HG02852 (cell line): ENCODE results near the gene RABGAP1L.
A peak's percentile ranks its signal among the peaks of the same experiment; 100 is the strongest.
"Not testable (repeated sequence)": the region's sequence is repeated elsewhere in the genome, so short reads cannot be mapped to it uniquely, and the experiment has no call there.

ENCODE experiments used
- ATAC-seq: cut with Tn5 transposase; IDR thresholded peaks from one replicate; pipeline ENCODE4 v1.9.1; 2021; ENCODE audit warnings: mild to moderate bottlenecking, moderate library complexity; ENCODE audit not compliant: unreplicated experiment

RABGAP1L gene

DNA sequence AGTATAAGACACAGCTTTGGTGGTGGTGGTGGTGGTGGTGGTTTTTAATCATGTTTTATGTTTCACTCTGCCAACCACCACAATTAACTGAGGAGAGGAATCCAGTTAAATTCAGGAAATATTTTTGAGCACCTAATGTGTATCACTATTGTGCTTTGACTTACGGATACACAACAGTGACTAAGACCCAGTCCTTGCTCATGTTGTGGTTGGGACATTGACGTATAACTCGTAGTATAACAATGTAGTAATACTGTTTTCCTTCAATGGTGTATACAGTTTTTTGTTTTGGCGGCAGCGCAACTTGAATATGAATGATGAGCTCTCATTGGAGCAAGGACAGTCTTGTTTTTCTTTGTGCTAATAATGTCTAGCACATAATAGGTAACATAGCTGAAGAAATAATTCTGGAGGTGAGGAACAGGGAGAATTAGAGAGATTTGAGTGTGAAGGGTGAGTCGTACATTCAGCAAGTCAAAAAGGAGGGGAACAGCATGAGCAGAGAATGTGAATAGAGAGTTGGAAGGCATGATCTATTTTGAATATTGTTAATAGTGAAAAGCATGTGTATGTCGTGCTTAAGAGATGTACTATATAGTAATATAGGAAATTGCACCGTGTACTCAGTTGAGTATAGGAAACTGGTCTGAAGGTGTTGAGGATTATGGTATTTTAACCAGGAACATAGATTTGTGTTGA lies 845.9 kb downstream of the RABGAP1L start:
- ATAC-seq = no peak

DNA sequence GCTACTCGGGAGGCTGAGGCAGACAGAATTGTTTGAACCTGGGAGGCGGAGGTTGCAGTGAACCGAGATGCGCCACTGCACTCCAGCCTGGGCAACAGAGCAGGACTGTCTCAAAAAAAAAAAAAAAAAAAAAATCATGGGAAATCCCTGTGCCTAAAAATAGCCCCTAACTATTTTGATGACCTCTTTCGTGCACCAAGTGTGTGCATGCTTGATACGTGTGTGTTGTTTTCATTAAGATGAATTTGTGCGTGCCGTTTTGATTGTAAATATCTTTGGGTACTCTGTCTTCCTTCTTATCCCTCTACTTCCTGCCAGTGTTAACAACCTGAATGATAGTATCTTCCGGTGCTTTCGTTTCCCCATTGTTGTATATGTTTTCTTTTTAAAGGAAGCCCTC lies 850.2 kb downstream of the RABGAP1L start:
- no peak for ATAC-seq

- no peak for ATAC-seq
Observed at GRCh38 chr1:175013445-175013844, 854.1 kb downstream of the RABGAP1L start.

DNA sequence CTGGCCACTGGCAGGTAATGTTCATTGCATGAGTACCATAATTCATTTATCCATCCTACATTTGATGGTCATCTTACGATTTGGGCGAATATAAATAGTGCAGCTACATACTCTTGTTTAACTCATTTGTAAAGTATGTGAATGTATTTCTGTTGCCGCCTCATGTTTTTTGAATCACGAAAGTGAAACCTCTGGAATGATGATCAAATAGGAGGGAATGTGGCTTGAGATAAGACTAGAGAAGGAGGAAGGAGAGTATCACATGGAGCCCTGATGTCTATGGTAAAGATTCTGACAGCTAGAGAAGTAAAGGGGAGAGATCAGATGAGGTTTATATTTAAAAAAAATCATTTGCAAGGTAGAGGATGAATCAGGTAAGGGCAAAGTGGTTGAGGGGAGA lies 855.9 kb downstream of the RABGAP1L start:
- ATAC-seq = no peak

DNA sequence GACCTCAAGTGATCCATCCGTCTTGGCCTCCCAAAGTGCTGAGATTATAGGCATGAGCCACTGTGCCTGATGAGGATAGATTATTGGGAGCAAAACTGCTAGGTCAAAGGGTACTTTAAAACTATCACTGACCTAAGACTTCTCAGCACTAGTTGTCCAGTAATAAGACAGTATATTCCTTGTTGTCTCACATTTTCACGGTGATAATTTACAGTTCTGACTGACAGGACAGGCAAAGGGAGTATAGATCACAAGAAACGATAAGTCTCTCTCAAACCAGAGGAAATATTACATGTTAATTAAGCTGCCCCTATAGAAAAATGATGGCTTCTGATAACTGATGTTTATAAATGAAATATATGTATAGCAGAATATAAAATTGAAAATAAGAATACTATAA lies 860.2 kb downstream of the RABGAP1L start:
- no peak for ATAC-seq

DNA sequence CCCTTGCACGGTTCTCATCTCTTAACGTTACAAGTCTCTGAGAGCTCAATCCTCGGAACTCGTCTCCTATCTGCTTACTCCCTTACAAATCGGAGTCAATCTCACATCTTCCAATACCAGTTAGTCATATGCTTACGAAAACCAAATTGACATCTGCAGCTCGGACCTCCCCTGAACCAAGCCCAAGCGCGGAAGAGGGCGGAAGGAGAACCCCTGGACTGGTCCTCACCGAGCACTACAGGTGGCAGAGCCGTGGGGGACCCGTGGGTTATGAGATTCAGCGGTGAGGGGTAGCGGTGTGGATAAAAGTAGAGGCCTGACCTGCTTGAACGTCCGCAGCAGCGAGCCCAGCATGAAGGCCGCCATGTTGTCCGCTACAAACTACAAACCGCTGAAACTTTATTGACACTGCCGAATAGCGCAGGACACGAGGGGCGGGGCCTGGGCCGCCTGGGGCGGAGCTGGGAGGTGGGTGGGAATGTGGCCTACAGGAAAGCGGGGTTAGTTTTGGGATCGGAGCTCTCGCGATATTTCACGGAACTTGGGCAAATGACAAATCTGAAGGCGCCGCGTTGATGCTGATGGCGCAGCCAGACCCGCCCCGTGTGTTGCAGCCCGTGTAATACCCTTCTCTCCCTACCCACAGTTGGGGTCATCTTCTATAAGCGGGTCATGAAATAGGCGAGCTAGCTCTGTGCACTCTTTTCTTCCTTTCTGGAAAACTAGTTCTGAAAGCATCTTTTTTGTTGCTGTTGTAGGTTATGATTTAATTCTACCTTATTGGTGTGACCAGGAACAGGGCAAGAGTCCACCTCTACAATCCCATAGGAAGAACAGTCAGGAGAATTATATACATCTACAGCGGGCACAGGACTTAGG lies 864.0 kb downstream of the RABGAP1L start, which contains the start of gene MRPS14:
MRPS14 (minus strand) TSS at position 383 of the 879 bp plus-strand sequence; CDS start at position 366, 17 bp downstream.
- peak; percentile 88 for ATAC-seq

DNA sequence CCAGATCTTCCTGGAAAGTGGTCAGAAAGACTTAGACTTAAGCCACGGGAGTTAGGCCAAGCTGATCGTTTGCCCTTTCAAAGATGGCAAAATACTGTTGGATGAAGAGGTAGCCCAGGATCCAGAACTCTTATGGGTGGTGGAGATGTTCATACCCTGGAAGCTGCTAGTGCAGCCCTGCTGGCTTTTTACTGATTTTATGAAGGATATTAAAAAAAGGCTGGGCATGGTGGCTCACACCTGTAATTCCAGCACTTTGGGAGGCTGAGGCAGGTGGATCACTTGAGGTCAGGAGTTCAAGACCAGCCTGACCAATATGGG lies 864.6 kb downstream of the RABGAP1L start:
- ATAC-seq = not testable (repeated sequence)

DNA sequence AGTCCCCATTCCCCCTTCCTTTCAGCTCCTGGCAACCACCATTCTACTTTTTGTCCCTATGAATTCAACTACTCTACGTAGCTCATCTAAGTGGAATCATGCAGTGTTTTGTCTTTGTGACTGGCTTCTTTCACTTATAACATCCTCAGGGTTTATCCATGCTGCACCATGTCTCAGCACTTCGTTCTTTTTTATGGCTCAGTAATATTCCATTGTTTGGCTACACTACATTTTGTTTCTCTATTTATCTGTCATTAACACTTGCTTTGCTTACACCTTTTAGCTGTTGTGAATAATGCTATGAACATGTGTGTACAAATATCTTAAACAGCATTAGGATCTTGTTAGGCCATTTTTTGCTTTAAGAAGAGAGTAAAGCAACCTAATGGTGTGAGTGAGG lies 865.5 kb downstream of the RABGAP1L start:
- ATAC-seq = no peak

- ATAC-seq = no peak
Observed at GRCh38 chr1:175033953-175034352, 874.6 kb downstream of the RABGAP1L start.

GRCh38 chr1:175034775-175035174 lies 875.5 kb downstream of the RABGAP1L start:
- ATAC-seq = no peak

- no peak for ATAC-seq
Observed at GRCh38 chr1:175035865-175036264, 876.5 kb downstream of the RABGAP1L start.

GRCh38 chr1:175036476-175036875 lies 877.2 kb downstream of the RABGAP1L start:
- no peak for ATAC-seq

- no peak for ATAC-seq
Observed at GRCh38 chr1:175037416-175037815, 878.1 kb downstream of the RABGAP1L start.

DNA sequence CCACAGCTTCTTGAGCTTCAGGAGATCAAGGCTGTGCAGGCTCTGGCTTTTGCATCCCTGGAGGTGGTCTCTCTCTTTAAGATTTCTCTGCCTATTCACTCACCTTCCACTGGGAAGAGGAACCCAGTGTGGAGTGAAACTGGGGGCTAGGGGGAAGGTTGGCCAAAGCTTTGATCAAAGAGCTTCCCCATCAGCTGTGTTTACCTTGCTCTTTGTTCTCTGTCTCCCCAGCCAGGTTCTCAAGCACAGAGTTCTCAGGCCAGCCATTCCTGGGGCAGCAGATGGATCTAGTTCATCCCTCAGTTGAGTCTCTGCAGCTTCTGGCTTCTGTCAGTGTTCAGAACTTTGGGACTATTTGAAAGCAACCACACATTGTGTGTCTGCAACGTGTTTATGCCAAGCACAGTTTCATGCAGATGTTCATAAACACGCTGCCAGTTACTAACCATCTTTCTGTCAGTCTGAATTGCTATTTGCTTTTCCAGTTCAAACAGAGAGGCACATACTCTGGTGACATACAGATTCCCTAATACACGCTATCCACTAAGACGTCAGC lies 881.1 kb downstream of the RABGAP1L start:
- no peak for ATAC-seq

DNA sequence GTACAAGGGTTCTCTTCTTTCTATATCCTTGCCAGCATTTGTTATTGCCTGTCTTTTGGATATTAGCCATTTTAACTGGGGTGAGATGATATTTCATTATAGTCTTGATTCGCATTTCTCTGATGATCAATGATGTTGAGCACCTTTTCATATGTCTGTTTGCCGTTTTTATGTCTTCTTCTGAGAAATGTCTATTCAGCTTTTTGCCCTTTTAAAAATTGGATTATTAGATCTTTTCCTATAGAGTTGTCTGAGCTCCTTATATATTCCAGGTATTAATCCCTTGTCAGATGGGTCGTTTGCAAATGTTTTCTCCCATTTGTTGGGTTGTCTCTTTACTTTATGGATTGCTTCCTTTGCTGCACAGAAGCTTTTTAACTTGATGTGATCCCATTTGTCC lies 883.3 kb downstream of the RABGAP1L start:
- ATAC-seq = no peak

DNA sequence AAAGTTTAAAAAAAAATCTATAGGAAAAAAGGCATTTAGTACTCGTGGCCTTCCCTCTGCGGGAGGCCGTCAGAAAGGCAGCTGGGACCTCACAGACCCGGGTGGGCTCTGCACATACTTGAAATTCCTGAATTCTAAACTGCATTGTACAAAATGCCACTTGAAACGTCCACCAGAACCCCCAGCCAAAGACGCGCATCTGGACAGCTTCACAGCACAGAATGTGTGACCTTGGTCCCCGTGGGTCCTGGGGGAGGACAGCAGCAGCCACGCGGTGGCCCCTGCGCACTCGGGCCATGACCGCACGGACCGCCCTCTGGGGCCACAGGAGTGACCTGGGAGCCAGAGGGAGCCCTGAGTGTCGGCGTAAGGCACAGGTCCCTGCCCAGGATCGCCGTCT lies 884.5 kb downstream of the RABGAP1L start:
- ATAC-seq = no peak

DNA sequence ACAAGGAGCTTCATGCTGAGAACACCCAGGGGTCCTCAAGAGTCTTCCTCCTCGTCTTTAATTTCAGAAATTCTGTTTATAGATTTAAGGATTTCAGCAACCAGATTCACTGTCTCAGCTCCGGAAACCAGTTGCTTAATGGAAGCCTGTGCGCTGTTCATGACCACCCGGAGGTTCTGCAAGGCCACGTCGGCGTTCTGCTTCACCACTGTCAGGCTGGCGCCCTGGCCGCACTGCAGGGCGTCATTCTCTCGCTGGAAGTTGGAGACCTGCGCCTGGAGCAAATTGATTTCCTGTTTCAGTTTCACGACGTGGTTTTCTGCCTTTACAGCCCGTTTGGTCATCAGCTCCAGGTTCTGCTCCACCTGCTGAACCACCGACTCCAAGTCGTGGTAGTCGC lies 885.3 kb downstream of the RABGAP1L start:
- ATAC-seq = not testable (repeated sequence)
